Neural cell (in vitro differentiated cells): Measurements from ENCODE around the gene TUBGCP2.

Experiments used
- CTCF ChIP-seq: fragments of 450-650 bp; IDR thresholded peaks from 2 replicates; pipeline ENCODE4 v1.5.1; 2014; ENCODE audit warnings: antibody characterized with exemption, mild to moderate bottlenecking, moderate library complexity; ENCODE audit not compliant: poor library complexity, severe bottlenecking
- EP300 ChIP-seq: fragments of 450-650 bp; conservative IDR thresholded peaks from 2 replicates; pipeline ENCODE4 v1.6.1; 2014; ENCODE audit warnings: antibody characterized with exemption, mild to moderate bottlenecking, moderate library complexity; ENCODE audit not compliant: poor library complexity, severe bottlenecking
- EZH2 ChIP-seq: fragments of 200-600, 300-800 bp; shearing (Covaris generic), sonication (generic); IDR thresholded peaks from 2 replicates; pipeline ENCODE4 v1.6.1; 2014; ENCODE audit warnings: antibody characterized with exemption, low read length, borderline replicate concordance, mild to moderate bottlenecking; ENCODE audit not compliant: insufficient read depth, poor library complexity, severe bottlenecking
- POLR2AphosphoS5 ChIP-seq: IDR thresholded peaks from 2 replicates; pipeline ENCODE4 v1.6.1; 2012
- TAF1 ChIP-seq: IDR thresholded peaks from 2 replicates; pipeline ENCODE4 v1.6.1; 2012; ENCODE audit warnings: low read depth

GRCh38 chr10:133282846-133283390 lies 25.8 kb downstream of the TUBGCP2 start:
- TF ChIP-seq CTCF, result no peak
- TF ChIP-seq POLR2AphosphoS5, result no peak
- TF ChIP-seq EZH2, result no peak
- no peak for TF ChIP-seq TAF1
- no peak for TF ChIP-seq EP300
